NOMO-1 treated with dmso at 0.1 percent for 144 hours (cell line): ENCODE measurements around the gene TBC1D9B.
"Not testable (repeated sequence)": the region's sequence is repeated elsewhere in the genome, so short reads cannot be mapped to it uniquely, and the experiment has no call there.

ENCODE experiments used
- DNase-seq: peaks from one replicate; lab custom pipeline; 2025; ENCODE audit not compliant: unreplicated experiment; lab: John Stamatoyannopoulos, UW

The TBC1D9B gene

DNA sequence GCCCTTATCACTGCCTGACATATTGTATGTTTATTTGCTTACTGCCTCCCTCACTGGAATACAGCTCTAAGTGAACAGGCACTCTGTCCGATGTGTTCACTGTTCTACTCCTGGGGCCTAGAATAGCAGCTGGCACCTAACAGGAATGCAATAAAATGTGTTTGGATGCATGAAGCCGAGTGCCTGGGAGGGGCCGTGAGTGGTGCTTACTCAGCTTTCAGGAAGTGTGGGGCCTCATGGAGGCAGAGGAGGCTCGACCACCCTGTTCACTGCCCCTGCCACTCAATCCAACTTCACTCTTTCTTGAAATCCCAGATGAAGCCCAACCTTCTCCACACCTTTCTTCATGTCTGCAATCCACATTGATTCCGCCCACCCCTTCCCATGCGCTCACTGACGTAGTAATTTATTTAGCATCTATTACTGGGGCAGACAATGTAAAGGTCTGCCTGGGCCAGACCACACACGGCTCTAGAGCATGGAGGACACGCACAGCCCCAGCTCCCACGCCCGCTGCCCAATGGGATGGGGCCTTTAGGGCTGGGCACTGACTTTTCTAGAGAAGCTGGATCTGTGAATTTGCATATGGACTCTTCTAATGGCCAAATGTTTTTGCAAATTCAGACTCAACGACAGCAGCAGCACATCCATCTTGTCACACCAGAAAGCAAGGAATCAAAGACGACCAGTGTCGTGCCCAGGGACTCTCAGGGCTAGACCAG, 21.3 kb downstream of the TBC1D9B start:
- no peak for DNase-seq

DNA sequence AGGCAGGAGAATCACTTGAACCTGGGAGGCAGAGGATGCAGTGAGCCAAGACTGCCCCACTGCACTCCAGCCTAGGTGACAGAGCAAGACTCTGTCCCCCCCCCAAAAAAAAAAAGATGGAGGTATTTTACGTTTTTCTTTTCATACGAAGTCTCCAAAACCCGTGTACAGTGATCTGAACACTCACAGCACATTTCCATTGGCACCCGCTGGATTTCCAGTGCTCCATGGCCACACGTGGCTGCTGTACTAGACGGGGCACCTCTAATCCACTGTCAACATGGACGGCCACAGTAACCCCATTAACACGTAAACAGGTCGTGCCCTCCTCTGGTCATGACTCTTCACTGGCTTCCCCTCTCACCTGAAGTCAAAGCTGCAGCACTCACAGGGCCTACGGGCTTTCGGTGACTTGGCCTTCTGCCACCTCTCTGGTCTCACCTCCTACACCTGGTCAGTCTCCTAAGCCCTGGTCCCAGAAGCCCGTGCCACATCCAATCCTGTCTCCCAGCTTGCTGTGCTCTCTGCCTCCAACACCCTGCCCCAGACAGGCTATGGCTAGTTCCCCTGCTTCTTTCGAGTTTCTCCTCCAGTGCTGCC, 22.1 kb downstream of the TBC1D9B start:
- DNase-seq, result no peak

DNA sequence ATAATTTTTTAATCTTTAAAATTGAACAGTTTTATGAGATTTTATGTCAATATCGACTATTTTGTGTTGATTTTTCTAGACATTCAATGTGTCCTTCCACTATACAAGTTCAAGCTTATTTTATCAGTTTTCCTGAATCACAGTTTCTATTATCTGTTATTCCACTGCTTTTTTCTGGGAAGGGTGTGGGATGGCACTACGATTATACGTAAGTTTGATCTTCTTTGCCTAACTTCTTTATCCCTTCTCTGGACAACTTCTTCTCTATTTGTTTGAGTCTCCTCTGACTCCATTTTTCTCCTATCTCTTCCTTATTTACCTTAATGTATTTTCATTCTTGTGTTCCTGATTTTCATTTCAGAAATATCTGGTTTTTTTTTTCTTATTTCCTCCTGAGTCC, 24.5 kb downstream of the TBC1D9B start:
- no peak for DNase-seq

DNA sequence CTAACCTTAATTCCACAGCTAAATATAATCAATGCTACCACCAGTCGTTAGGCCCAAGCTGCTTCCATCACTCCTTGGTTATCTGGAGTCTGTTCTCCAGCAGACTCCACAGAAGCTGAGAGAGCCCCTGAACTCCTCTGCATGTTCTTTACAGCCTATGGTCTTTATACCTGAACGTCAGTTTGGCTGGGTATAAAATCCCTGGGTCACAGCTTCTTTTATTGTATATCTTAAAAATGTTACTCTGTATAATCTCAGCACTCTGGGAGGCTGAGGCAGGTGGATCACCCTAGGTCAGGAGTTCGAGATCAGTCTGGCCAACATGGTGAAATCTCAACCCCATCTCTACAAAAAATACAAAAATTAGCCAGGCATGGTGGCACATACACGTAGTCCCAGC, 25.4 kb downstream of the TBC1D9B start:
- DNase-seq, result no peak

DNA sequence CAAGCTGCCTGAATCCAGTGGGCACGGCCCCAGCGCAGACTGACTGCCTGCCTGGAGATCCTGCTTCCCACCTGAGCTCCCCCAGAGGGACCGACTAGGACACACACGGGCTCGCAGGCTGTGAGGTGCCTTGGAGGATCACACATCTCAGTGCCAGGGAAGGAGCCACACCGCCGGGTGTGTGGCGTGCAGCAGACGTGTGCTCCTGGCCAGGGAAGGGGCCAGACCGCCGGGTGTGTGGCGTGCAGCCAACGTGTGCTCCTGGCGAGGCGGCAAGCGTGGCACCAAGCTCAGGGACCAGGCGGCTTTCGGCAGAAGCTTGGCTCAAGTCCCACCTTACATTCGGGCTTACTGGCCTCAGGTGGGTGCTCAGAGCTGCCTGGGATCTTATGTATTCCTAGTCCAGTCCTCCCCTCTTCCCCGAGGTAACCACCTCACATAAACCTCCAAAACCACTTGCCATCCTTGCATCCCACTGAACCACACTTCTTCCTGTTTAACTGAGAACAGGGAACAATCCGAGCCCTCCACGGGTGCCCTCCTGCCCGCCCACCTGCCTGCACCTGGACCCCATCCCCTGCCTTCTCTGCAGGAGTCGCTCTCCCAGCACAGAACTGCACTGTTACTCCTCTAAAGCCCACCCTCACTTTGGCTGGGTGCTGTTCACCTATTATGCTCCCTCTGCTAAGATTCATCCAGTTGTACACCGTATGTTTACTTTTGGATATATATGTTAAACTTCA, 26.7 kb downstream of the TBC1D9B start:
- DNase-seq, result no peak

DNA sequence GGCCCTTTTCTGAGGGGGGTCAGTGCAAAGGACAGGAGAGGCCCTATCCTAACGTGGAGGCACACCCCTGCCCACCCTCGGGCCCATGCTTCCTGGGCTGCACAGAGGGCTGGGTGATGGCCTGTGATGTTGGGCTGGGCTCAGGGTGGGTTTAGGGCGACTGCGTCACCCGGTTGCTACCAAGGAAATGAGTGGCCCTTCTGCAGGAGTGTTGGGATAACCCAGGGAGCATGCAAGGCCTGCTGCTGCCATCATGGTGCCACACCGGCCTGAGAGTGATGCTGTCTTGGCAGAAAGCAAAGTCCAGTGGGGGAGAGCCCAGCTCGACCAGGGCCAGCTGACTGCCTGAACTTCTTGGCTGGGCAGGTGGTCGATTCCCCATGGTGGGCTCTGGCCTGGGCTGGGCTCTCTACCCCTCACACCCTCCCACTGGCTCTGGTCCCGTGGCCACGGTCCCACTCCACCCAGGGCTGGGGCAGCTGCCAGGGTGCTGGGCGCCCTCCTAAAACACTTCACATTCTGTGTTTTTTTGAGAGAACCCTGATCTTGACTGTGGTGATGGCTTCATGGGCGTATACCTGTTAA, 27.5 kb downstream of the TBC1D9B start:
- no peak for DNase-seq

DNA sequence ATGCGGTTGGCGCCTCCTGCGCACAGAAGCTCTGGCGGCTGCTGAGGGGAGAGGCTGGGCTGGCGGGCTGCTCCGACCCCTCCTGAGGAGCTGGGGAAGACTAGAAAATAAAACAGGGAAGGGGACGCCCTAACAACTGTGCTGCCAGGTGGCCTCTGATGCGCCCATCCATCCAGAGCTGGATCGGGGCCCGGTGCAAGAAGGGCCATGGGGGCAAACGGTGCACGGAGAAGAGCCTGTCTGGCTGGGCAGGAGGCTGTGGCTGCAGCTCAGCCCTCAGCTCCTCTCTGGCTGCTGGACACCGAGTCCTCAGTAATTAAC, 28.0 kb downstream of the TBC1D9B start:
- DNase-seq, result no peak

DNA sequence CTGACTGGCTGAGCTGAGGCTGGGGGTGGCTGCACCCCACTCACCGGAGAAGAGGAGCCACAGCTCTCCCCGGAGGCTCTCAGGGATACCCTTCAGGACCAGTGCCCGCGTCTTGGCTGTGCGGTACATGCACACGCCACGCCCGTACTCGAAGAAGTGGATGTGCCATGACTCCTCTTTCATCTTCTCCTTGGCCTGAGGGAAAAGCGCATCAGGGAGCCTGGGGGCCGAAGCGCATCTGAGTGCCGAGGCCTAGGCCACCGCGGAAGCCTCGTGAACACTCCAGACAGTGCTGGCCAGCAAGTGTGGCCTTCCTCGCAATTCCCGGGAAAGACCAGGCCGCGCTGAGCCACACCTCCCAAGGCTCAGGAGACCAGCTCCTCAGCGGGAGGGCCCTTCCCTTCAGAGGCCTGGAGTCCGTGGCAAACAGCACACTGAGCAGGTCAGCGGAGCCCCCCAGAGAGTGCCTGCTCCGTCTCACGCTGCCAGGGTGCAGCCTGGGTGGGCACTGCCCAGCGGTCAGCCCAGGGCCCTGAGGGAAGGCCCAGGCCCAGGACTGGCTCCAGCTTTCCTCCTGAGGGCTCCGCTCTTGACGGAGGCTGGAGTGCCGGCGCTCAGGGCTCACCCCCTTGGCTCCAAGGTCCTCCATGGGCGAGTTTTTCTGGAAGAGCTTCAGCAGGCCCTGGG, 28.6 kb downstream of the TBC1D9B start:
- DNase-seq, result no peak

DNA sequence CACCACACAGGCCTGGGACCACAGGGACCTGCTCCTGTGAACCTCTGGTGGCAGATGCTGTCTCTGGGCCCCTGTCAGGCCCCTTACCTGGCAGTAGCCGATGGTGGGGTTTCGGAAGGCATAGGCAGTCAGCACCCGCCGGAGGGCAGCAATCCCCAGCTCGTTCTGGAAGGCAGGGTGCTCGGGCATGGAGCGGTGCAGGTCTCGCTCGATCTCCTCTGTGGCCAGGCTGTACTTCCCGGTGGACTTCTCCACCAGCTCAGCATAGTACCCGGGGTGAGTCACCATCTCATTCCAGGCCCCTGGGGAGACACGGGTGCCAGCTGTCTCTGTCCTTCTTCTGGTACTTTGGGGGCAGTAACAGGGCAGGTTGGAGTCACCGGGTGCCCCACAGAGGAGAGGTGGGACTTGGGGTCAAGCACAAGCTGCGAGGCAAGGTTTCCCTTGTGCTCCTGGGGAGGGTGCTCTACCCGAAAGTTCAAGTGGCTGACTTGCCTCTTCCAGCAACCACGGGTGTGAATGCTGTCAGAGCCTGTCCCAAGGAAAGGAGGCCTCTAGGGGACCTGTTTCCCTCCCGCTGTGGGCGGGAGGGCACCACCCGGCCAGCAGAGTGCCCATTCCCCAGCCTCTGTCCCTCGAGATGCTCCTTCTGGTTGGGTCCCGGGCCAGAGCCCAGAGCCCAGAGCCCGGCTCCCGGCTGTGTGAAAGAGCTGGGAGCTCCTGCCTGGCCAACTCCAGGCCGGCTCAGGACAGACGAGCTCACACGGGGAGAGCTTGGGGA, 29.3 kb downstream of the TBC1D9B start:
- DNase-seq, result no peak

DNA sequence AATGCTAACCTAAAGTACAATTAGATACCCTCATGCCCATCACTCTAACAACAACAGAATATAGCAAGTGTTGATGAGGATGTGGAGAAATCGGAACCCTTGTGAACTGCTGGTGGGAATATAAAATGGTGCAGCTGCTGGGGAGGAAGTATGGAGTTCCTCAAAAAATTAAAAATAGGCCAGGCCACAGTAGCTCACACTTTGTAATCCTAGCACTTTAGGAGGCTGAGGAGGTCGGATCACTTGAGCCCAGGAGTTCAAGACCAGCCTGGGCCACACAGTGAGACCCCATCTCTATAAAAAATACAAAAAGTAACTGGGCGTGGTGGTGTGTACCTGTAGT, 31.1 kb downstream of the TBC1D9B start:
- no peak for DNase-seq

DNA sequence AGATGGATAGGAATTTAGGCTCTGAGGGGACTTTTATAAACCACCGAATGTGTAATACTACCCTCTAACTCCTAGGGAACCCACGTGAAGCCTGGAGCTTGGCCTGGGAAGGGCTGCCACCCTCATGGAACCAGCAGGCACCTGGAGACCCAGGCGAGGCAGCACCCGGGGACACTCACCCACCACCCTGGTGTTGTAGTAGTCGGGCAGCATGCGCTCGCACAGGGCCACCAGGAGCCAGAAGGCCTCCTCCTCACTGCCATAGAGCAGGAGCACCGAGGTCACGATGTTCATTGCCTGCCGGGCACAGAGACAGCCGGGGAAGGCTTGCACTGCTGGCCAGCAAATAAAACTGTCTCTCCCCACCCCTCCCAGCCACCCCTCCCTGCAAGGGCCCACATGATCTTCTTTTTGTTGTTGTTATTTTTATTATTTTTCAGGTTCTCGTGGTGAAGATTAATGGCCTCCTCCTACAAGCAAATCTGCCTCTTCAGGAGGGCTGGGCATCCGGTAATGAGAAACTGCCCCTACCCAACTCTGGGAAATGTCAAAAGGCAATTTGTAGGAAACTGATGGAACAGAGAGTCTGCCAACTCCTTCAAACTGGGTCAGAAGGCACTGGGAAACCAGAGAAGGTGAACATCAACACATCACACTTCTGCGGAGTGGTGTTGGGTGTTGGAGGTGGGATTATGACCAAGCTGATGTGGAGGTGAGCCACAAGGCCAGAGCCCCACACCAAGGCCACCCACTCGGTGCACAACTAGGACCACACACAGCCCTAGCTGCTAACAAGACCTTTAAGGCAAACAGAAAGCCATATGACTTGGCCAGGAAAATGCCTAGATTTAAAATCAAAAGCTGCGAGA, 31.7 kb downstream of the TBC1D9B start:
- DNase-seq, result no peak

DNA sequence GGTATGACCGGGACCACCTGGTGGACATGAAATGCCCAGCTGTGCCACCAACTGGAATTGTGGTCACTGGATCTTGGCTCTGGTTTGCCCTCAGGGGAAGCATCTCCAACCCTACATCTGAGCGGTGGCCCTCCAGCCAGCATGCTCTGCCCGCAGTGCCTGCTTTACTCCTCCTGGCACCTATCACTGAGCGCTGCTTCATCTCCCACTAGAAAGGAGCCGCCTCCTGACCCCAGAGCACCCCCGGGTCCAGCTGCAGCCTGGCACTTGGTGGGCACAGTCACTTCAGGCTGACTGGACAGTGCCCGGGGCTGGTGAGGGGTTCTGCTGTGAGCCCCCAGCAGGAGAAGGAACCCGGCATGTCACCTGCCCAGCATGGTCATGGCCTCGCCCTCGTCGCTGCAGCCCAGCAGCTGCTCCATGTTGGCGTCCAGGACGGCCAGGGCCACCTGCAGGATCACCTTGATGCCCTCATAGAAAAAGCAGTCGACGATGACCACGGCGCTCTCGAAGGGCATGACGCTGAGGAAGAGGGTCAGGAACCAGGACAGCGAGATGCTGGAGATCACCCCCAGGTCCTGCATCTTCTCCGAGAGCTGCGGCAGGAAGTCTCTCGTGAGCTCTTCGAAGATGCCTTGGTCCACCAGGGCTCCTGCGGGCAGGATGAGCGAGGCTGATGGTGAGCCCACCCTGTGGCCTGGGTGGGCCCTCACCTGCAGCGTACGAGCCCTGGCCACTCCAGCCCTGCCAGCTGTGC, 33.0 kb downstream of the TBC1D9B start:
- DNase-seq, result no peak

DNA sequence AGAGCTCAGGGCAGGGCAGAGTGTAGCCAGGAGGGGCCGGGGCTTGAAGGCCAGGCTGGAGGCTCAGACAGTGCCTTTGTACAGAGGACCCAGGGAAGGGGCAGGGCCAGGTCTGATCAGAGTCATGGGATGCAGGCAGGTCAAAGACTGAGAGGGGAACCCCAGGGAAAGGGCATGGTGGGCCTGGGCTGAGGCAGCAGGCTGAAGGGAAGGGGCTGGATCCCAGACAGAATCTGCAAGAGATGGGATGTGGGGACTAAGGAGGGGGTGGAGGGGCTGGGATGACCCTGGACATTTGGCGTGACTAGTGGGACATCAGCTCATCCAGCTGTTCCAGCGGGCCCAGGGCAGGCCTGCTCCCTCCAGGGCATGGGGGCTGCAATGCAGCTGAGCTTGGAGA, 33.6 kb downstream of the TBC1D9B start:
- no peak for DNase-seq

DNA sequence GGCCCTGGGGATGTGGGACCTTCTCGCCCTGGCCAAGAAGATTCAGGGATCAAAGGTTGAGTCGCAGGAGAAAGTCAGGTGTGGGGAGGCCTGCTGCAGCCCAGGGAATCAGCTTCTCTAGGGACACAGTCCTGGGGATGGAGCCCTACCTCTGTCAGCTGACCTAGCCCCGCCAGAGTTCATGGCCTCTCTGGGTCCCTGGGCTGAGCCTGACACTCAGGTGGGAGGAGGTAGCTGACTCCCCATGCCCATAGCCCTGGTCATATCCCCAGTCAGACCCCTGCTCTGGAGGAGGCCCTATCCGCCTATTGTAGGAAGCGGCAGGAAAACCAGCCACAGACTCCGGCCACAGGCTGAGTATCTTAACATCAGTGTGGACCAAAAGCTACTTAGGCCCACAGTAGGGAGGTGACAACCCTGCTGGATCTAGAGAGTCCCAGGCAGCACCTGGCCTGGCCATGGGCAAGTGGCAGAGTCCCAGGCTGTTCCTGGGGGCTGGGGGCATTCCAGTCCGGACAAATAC, 34.0 kb downstream of the TBC1D9B start:
- no peak for DNase-seq

DNA sequence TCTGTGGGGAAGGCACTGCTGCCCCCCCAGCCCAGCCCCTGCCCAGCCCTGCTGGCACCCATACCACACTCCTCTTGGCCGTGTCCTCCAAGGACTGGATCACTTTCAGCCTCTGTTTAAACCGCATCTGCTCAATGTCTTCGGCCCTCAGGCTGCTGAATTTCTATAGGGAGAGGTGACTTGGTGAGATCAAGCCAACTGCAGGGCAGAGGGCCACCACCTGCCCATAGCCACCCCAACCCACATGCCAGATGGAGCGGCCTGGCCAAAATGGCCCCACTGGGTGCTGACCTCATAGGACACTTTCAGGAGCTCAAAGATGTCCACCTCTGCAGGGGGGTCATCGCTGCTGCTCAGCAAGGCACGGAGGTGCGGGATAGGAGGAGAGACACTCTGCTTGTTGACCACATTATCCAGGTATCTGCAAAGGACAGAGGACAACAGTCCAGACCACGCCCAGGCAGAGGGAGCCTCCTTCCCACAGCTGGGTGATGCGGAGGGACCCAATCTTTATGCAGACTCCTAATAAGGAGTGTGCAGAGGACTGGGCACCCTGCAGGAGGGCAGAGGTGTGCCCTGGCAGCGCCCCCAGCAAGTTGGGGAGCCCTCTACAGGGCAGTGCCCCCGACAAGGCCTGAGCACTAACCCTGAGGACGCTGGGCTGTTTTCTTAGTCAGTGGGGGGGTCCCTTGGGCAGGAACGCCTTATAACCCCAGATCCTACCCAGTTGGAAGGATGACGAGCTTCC, 34.7 kb downstream of the TBC1D9B start:
- no peak for DNase-seq

DNA sequence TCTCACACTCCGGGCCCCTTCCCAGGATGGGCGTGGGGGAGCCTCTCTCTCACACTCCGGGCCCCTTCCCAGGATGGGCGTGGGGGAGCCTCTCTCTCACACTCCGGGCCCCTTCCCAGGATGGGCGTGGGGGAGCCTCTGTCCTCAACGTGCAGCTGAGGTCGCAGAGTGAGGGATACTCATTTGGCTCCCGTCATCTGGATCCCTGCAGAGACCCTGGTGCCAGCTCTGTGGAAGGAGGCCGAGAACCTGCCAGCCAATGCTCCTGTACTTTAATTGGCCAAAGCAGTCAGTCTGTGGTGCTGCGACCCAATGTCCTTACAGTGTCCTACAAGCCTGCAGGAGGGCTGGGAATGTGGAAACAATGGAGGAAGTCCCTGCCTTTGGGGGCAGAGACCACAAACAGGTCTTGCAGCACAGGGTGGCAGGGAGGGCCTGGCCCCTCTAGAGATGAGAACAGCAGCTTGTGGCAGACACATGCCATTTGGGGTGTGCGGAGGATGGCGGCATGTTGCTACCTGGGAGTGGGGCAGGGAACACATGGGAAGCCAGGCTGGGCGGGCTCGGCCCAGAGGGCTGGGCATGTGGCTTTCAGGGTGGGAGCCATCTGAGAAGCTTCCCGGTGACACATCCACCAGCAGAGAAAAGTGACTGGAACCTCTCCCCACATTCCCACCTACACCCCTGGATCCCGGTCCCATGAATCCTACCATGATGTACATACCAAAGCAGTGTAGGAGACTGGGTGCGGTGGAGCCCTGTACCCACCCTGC, 35.5 kb downstream of the TBC1D9B start:
- DNase-seq, result no peak

DNA sequence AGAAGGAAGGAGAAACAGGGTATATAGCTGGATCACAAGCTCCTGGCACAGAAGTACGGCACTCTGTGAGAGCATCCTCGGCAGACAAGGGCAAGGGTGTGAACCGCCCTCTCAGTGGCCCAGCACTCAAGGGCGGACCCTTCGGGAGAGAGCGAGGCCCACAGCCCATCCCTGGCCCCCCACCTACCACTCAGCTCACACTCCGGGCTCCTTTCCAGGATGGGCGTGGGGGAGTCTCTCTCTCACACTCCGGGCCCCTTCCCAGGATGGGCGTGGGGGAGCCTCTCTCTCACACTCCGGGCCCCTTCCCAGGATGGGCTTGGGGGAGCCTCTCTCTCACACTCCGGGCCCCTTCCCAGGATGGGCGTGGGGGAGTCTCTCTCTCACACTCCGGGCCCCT, 36.2 kb downstream of the TBC1D9B start:
- DNase-seq, result not testable (repeated sequence)

DNA sequence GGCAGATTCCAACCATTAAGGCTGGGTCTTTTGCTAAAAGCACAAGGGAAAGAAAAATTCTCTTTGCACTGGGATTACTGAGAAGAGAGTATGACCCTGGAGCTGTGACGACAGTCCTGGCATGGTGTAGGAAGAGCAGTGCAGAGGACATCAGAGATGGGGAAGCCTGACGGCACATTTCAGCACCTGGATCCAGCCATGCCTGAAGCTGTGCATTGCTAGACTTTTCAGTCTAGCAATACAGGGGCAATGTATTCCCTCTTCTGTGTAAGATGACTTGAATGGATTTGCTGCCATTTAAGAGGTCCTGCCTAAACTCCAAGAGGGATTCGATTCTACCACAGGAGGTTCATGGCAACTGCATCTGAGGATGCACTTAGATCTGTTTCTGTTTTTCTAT, 36.7 kb downstream of the TBC1D9B start:
- no peak for DNase-seq
